Measurements from ENCODE around the gene SGF29.
A peak's percentile ranks its signal among the peaks of the same experiment; 100 is the strongest.
"Not testable (repeated sequence)": the region's sequence is repeated elsewhere in the genome, so short reads cannot be mapped to it uniquely, and the experiment has no call there.

The SGF29 gene

DNA sequence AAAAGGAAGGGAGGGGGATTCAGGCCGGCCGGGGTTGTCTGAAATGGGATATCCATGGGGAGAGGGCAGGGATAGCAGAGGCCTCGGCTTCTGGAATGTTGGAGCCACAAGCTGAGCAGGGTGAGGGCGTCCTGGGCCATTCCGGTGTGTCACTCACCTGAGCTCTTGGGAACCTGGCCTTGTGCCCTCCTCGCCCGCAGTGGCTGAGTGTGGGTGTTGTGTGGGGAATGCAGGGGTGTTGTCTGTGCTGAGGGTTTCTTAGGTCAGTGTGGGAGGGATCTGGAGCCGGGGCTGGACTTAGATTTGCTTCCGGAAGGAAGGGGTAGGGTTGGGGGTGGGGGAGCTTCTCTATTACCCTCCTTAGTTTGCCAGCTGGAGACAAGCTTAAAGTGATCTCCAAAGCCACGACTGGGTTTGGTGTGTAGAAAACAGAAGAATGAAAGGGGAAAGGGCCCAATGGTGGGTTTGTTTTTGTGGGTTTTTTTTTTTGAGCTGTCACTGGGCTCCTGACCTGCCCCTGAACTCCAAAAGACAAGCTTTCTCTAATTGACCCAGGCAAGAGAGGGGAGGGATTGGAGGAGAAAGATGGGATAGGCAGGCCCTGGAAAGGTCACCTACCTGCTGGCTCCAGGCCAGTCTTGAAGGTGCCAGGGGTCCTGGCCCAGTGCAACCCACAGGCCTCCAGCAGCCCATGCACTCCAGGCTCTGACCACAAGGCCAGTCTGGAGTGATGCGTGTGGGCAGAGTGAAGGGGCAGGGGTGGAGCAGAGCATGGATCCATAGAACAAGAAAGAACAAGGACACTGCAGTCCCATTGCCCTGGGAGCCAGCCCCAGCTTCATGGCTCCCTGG, 43.3 kb downstream of the SGF29 start, which contains the start of gene SULT1A2:
TSS of gene SULT1A2 (minus strand) at position 211 of the 852 bp plus-strand sequence. CDS start 1,120 bp downstream, outside the sequence.
- Histone ChIP-seq H3K9ac (ENCODE audit: low read length) (no peak within 1 kb of the TSS), H3K4me2 (ENCODE audit: low read length) (peak within 1 kb of the TSS; percentile 33; the same call in 1 of the 2 replicates), H3F3A (ENCODE audit: insufficient read depth, low read length) (no peaks in the 10 kb centered on the region), H3K9me2 (ENCODE audit: low read depth, low read length) (no peaks in the 10 kb centered on the region), H3K79me2 (ENCODE audit: insufficient read depth, low read length) (no peaks in the 10 kb centered on the region), H3K9me3 (ENCODE audit: low read length) (no peaks in the 10 kb centered on the region), H3K36me3 (ENCODE audit: insufficient read depth, low read length) (no peaks in the 10 kb centered on the region), H3K4me1 (ENCODE audit: insufficient read depth, low read length, severe bottlenecking) (peaks cover 15% of the 10 kb centered on the region), H3K27ac (ENCODE audit: low read depth, low read length, poor library complexity, severe bottlenecking) (no peak within 1 kb of the TSS), H3K27me3 (ENCODE audit: insufficient read depth, low read length) (no peaks in the 10 kb centered on the region), H4K20me1 (ENCODE audit: insufficient read depth, low read length) (no peaks in the 10 kb centered on the region), H3K4me3 (ENCODE audit: low read depth, low read length, poor library complexity, severe bottlenecking) (no peak within 1 kb of the TSS), H2AFZ (ENCODE audit: low read length) (no peak within 1 kb of the TSS)
- no peak for TF ChIP-seq EZH2 (IDR thresholded peaks at IDR 0.05; ENCODE audit: borderline replicate concordance, low read length)
- TF ChIP-seq, protein P1, sequence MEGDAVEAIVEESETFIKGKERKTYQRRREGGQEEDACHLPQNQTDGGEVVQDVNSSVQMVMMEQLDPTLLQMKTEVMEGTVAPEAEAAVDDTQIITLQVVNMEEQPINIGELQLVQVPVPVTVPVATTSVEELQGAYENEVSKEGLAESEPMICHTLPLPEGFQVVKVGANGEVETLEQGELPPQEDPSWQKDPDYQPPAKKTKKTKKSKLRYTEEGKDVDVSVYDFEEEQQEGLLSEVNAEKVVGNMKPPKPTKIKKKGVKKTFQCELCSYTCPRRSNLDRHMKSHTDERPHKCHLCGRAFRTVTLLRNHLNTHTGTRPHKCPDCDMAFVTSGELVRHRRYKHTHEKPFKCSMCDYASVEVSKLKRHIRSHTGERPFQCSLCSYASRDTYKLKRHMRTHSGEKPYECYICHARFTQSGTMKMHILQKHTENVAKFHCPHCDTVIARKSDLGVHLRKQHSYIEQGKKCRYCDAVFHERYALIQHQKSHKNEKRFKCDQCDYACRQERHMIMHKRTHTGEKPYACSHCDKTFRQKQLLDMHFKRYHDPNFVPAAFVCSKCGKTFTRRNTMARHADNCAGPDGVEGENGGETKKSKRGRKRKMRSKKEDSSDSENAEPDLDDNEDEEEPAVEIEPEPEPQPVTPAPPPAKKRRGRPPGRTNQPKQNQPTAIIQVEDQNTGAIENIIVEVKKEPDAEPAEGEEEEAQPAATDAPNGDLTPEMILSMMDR (IDR thresholded peaks at IDR 0.05; ENCODE audit: low read length) = no peak

DNA sequence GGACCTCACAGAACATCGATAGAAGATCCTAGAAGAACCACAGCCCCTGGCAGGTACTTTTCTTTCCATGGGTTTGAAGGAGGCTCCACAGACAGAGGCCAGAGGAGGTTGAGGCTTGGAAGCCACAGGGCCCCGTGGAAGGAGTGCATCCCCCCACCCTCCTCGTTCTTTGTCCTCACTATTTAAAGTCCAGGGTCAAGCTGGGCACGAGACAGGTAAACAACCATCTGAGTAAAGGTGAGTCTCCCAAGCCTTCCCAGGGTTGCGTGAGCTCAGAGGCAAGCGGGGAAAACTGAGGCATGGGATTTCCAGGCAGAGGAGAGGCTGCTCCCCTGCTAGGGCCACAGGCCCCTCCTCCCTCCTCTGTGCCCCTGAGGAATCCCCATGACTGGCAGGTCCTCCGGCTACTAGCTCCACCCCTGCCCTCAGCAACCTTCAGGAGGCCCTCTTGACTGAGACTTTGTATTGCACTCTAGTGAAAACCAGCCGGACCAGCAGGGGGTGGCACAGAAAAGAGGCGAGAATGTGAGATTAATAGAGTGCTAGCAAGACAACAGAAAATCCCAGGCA, 44.1 kb downstream of the SGF29 start:
- no peaks in the 10 kb centered on the region for H4K20me1 ChIP-seq (ENCODE audit: insufficient read depth, low read length)
- H3K9me3 ChIP-seq (ENCODE audit: low read length) = no peaks in the 10 kb centered on the region
- no peak overlapping the region for H3K4me3 ChIP-seq (ENCODE audit: low read depth, low read length, poor library complexity, severe bottlenecking)
- TF ChIP-seq EZH2 (IDR thresholded peaks at IDR 0.05; ENCODE audit: borderline replicate concordance, low read length) = no peak
- TF ChIP-seq, protein P1 (IDR thresholded peaks at IDR 0.05; ENCODE audit: low read length) = peak; percentile 57
- no peak overlapping the region for H2AFZ ChIP-seq (ENCODE audit: low read length)
- H3K27me3 ChIP-seq (ENCODE audit: insufficient read depth, low read length) = no peaks in the 10 kb centered on the region
- peak overlapping the region; percentile 33 for H3K4me2 ChIP-seq (ENCODE audit: low read length)
- peaks cover 19% of the 10 kb centered on the region for H3K4me1 ChIP-seq (ENCODE audit: insufficient read depth, low read length, severe bottlenecking)
- no peaks in the 10 kb centered on the region for H3K36me3 ChIP-seq (ENCODE audit: insufficient read depth, low read length)
- H3K79me2 ChIP-seq (ENCODE audit: insufficient read depth, low read length) = no peaks in the 10 kb centered on the region
- no peaks in the 10 kb centered on the region for H3F3A ChIP-seq (ENCODE audit: insufficient read depth, low read length)
- no peak overlapping the region for H3K9ac ChIP-seq (ENCODE audit: low read length)
- no peaks in the 10 kb centered on the region for H3K9me2 ChIP-seq (ENCODE audit: low read depth, low read length)
- no peak overlapping the region for H3K27ac ChIP-seq (ENCODE audit: low read depth, low read length, poor library complexity, severe bottlenecking)

DNA sequence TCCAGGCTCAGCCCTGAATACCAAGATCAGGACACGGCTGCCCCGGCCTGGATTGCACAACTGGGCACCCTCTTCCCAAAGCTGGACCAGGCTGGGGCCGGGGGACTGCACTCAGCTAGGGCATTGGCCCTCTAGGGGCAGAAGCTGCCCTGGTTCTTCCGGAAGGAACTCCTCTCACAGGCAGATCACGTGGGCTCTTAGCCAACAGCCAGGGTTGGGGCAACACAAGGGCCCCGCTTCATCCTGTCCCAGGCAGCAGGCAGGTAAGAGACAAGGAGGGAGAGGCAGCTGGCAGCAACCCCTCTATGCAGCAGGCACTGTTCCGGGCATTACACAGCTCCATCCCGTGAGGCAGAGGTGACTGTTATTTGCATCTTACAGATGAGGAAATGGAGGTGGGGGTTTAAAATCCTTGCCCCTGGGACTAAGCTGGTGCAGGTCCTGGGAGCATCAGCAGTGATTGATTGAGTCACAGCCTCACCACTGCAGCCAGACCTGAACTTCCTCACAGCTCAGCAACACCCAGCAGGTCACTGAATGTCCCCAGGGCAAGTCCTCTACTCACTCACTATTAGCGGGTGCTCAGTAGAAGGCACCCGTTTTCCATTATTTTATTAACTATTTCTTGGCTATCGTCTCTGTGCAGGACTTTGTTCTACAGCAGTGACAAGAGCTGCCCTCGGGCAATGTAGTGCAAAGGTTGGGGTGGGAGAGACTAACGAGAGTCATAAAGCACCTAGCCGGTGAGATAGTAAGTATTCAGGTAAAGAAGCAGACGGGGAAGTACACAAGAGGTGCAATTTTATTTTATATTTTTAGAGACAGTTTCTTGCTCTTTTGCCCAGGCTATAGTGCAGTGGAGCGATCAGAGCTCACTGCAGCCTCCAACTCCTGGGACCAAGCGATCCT, 45.9 kb downstream of the SGF29 start:
- not testable (repeated sequence) for H3K9me2 ChIP-seq (ENCODE audit: low read depth, low read length); H3K27me3 ChIP-seq (ENCODE audit: insufficient read depth, low read length); H2AFZ ChIP-seq (ENCODE audit: low read length); H3K9me3 ChIP-seq (ENCODE audit: low read length); H3F3A ChIP-seq (ENCODE audit: insufficient read depth, low read length); H4K20me1 ChIP-seq (ENCODE audit: insufficient read depth, low read length); H3K9ac ChIP-seq (ENCODE audit: low read length); H3K4me3 ChIP-seq (ENCODE audit: low read depth, low read length, poor library complexity, severe bottlenecking); H3K36me3 ChIP-seq (ENCODE audit: insufficient read depth, low read length); H3K27ac ChIP-seq (ENCODE audit: low read depth, low read length, poor library complexity, severe bottlenecking); H3K79me2 ChIP-seq (ENCODE audit: insufficient read depth, low read length); H3K4me2 ChIP-seq (ENCODE audit: low read length)
- H3K4me1 ChIP-seq (ENCODE audit: insufficient read depth, low read length, severe bottlenecking) = peaks cover 19% of the 10 kb centered on the region

DNA sequence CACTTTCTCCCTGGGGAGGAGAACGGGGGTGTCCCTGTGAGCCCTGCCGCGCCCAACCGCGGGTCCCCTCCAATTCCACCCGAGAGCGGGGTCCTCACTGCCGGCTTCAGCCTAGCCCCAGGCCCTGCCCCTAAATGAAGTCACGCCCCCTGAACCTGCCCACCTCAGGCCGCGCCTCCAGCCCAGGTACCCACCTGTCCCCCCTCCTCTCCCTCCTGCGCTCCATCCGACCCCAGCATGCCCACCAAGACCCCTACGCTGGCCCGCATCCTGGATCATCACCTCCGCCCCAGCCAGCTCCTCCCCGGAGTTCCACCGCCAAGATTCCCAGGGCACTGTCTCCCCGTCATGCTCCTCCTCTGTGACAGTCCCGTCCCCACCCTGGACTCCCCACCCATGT, 47.2 kb downstream of the SGF29 start:
- not testable (repeated sequence) for H4K20me1 ChIP-seq (ENCODE audit: insufficient read depth, low read length); H3F3A ChIP-seq (ENCODE audit: insufficient read depth, low read length); H3K9me2 ChIP-seq (ENCODE audit: low read depth, low read length); H3K9ac ChIP-seq (ENCODE audit: low read length); H3K79me2 ChIP-seq (ENCODE audit: insufficient read depth, low read length); H3K27ac ChIP-seq (ENCODE audit: low read depth, low read length, poor library complexity, severe bottlenecking); H3K36me3 ChIP-seq (ENCODE audit: insufficient read depth, low read length); H3K4me3 ChIP-seq (ENCODE audit: low read depth, low read length, poor library complexity, severe bottlenecking); H2AFZ ChIP-seq (ENCODE audit: low read length); H3K4me2 ChIP-seq (ENCODE audit: low read length); H3K9me3 ChIP-seq (ENCODE audit: low read length); H3K27me3 ChIP-seq (ENCODE audit: insufficient read depth, low read length)
- H3K4me1 ChIP-seq (ENCODE audit: insufficient read depth, low read length, severe bottlenecking) = peaks cover 19% of the 10 kb centered on the region

DNA sequence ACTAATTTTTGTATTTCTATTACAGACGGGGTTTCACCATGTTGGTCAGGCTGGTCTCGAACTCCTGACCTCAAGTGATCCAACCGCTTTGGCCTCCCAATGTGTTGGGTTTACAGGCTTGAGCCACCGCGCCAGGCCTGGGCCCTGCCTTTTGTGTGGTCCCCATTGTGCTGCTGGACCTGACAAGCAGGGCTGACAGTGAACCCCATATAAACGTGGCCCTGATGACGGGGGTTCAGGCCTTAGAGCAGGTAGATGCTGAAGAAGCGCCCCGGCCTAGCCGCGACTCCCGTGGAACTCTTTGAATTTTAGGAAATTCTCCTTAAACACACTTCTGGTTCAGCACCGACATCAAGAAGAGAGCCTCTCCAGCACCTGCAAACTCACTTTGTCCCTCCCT, 47.9 kb downstream of the SGF29 start:
- H3K9me2 ChIP-seq (ENCODE audit: low read depth, low read length); H3K36me3 ChIP-seq (ENCODE audit: insufficient read depth, low read length); H3K9ac ChIP-seq (ENCODE audit: low read length); H3K79me2 ChIP-seq (ENCODE audit: insufficient read depth, low read length); H4K20me1 ChIP-seq (ENCODE audit: insufficient read depth, low read length); H3K4me3 ChIP-seq (ENCODE audit: low read depth, low read length, poor library complexity, severe bottlenecking); H2AFZ ChIP-seq (ENCODE audit: low read length); H3K27me3 ChIP-seq (ENCODE audit: insufficient read depth, low read length); H3K4me2 ChIP-seq (ENCODE audit: low read length); H3F3A ChIP-seq (ENCODE audit: insufficient read depth, low read length); H3K27ac ChIP-seq (ENCODE audit: low read depth, low read length, poor library complexity, severe bottlenecking); H3K9me3 ChIP-seq (ENCODE audit: low read length): not testable (repeated sequence)
- peaks cover 19% of the 10 kb centered on the region for H3K4me1 ChIP-seq (ENCODE audit: insufficient read depth, low read length, severe bottlenecking)

Measured in OCI-LY1 (cell line).